ENCODE measurements around the gene DUSP5.

DUSP5 gene

DNA sequence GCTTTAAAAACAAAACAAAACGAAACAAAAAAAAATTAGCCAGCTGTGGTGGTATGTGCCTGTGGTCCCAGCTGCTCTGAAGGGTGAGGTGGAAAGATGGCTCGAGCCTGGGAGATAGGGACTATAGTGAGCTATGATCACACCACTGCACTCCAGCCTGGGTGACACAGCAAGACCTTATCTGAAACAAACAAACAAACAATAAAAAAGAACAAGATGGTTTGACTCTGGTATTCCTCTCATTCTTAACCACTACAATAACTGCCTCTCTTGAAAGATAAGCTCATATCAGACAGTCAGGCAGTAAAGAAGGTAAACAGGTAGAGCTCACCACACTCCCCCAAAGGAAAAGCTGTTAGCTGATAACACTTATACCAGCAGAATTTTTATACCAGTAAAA is 14.1 kb upstream of the DUSP5 start:
- no peak for DNase-seq

GRCh38 chr10:110485541-110485940 is 12.2 kb upstream of the DUSP5 start:
- no peak for DNase-seq

DNA sequence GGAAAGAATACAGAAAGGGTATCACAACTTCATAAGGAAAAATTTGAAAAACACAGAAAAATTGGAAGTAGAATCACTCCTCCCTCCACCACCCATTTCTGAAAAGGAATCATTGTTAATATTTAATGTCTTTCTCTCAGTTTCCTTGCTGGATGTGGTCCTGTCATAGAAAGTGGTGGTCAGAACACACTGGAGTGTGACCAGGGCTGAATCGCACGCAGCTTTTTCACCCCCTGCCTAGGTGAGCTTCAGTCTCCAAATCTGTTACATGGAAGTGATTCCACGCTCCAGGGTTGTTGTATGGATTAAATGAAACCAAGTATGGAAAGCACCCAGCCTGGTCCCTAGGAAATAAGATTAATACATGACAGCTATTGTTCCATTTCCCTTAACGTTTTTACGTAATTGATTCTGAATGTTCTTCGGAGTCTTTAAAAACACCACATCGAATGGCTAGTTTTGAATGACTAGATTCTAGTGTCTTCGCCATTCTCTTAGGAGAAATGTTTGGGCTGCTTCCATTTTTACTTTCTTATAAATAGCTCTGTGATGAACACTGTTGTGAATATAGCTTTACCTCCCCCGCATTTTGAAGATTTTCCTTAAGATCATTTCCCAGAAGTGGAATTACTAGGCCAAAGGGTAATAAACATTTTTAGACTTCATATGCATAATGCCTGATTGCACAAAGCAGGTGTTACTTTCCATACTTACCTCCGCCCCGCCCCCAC is 10.9 kb upstream of the DUSP5 start:
- no peak for DNase-seq

DNA sequence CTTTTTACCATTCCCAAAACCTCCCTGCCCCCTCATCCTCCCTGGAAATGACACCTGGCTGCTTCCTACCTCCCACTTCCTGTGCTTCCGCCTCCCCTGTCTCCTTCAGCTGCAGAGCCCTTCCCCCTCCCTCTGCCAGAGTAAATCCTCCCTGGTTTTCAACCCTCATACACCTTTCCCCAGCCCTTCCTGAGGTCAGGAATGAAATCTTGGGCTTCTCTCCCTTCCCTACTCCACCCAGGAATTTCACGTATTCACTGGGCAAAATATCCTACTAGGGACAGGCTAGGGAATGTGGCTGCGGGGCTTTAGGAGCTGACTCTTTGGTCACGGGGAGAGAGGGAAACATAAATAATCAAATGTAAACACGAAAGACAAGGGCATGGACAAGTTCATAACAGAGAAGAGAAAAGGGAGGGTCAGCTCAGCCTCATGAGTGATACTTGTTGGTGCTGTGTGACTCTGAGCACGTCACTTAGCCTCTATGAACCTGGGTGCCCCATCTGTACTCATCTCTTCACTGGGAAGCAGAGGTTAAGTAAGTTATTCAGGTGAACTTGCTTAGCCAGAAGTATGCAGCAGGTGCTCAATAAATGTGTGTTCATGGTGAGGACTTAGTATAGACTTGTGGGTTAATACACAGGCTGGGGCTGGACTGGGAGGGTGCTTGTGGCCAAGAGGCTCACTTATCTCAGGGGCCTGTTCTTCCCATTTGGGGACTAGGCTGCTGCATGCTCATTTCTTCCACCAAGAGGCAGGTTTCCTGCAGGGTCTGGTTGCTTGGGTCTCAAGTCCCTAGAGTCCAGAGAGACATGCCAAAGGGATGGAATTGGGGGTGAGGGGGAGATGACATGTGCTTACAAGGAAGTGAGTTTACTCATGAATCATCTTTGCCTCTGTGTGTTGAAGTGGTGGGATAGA is 10.0 kb upstream of the DUSP5 start:
- DNase-seq: no peak

- no peak for DNase-seq
These were observed 9.4 kb upstream of the DUSP5 start for GRCh38 chr10:110488332-110488681.

DNA sequence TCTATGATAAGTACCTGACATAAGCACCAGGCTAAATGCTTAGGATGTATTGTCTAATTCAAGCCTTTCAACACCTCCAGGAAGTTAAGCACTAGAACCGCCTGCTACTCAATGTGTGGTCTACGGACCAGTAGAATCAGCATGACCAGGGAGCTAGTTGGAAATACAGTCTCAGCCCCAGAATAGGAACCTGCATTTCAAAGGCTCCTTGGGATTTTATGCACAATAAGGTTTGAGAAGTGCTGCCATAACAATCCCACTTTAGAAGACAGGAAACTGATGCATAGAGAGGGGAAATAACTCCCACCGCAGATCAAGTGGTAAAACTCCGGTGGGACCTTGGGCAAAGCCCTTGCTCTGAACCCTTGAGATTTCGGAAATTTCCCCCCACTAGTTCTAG is 8.8 kb upstream of the DUSP5 start:
- DNase-seq: no peak

GRCh38 chr10:110490640-110491039 is 7.1 kb upstream of the DUSP5 start:
- no peak for DNase-seq

- DNase-seq: no peak
These were observed 6.4 kb upstream of the DUSP5 start for GRCh38 chr10:110491346-110491745.

- DNase-seq: no peak
These were observed 5.5 kb upstream of the DUSP5 start for GRCh38 chr10:110492069-110492822.

GRCh38 chr10:110493832-110494426 is 3.8 kb upstream of the DUSP5 start:
- DNase-seq: no peak

DNA sequence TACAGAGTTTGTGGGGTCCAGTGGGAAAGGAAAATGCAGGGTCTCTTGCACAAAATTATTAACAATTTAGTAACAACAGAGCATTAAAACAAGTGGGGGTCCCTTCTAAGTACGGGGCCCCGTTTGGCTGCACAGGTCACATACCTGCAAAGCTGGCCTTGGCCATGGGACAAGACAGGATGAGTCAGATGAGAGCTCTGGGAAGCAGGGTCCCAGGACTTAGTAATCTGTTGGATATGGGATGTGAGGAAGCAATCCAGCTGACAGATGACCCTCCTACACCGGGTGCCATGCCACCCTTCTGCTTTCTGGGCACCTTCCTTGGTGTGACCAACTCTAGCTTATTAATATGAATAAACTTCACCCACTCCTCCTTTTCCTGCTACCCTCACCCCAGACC is 3.2 kb upstream of the DUSP5 start:
- no peak for DNase-seq

GRCh38 chr10:110495731-110496552 is 1.8 kb upstream of the DUSP5 start:
- DNase-seq: no peak

GRCh38 chr10:110496553-110497437 is 912 bp upstream of the DUSP5 start:
- no peak for DNase-seq

DNA sequence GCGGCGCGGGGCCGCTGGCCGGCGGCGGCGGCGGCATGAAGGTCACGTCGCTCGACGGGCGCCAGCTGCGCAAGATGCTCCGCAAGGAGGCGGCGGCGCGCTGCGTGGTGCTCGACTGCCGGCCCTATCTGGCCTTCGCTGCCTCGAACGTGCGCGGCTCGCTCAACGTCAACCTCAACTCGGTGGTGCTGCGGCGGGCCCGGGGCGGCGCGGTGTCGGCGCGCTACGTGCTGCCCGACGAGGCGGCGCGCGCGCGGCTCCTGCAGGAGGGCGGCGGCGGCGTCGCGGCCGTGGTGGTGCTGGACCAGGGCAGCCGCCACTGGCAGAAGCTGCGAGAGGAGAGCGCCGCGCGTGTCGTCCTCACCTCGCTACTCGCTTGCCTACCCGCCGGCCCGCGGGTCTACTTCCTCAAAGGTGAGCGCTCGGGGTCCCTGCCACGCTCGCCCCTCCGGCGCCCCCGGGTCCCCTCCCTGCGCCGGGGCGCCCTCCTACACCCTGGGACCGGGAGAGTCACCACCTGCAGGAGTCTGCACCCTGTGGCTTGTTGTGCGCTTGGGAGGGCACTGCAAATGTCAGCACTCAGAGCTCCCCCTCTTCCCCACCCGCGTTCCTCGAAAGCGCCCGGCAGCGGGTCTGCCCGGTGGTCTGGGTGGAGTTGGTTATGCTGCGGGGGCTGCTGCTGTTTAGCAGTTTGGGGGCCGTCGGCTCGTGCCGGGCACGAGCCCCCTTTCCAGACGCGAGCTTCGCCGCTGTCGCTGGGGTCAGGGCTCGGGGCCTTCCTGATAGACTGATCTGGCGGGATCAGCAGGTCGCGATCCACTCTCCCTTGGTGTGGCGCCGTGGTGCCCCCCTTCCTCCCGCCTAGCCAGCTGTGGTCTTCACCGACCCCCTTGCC is 627 bp downstream of the DUSP5 start:
- peak; percentile 29 to 40 for DNase-seq

- DNase-seq: no peak
These were observed 1.5 kb downstream of the DUSP5 start for GRCh38 chr10:110498982-110499795.

- no peak for DNase-seq
These were observed 2.2 kb downstream of the DUSP5 start for GRCh38 chr10:110499796-110500514.

DNA sequence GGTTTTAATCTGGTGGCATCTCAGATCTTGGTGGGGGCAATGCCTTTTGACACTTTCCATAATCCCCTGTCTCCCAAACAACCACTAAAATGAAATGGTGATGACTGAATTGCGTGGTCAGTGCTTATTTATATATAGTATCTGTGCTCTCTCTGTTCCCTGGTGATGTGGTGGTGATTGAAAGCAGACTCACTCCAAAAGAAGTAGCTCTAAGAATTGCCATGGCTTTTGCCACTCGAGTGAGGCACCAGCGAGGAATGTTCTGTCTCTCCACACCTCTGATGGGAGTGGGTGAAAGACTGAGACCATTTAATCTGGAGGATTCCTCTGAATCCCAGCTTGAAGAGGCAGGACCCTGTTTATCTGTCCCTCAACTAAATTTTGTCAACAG is 2.8 kb downstream of the DUSP5 start:
- no peak for DNase-seq

DNA sequence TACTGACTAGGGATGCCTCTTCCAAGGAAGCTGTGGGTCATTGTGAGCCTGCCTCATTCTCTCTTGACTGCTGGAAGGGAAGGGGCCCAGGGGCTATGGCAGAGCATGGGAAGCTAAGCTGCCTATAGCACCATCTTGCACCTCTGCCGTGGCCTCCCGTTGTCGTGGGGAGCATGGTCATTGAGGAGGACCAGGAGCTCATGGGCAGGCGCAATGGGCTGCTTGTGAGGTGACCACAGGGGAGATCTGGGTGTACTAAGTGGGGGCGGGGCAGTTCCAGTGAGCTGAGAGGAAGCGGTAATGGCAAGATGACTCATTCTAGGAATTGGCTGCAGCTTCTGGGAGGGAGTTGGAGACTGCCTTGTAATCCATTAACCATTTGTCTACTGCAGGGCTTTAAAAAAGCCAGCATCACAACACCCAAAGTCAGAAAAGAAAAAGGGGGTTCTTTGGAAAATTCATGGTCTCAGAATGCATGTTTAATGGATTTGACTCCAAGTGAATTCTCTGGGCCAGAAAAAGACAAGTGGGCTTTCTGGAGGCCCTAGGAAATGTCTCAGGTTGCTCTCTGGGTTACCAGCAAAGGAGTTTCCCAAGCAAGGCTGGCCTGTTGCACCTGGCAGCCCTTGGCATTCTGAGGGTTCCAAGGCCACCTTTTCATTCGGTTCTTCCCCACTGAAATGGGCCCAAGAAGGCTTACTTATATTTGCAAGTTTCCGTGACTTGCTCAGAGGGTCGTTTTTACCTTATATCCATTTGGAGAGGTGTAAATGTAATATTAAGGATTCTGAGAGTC is 3.6 kb downstream of the DUSP5 start:
- DNase-seq: no peak
